SHP77 treated with DMSO at 0.1 percent for 48 hours (cell line): ENCODE measurements around the gene PTBP3.
A peak's percentile ranks its signal among the peaks of the same experiment; 100 is the strongest.
"Not testable (repeated sequence)": the region's sequence is repeated elsewhere in the genome, so short reads cannot be mapped to it uniquely, and the experiment has no call there.

ENCODE experiments used
- DNase-seq: peaks from one replicate; lab custom pipeline; 2025; lab: John Stamatoyannopoulos, UW

PTBP3 gene

GRCh38 chr9:112200711-112201110, 132.7 kb downstream of the PTBP3 start:
- no peak for DNase-seq

- no peak for DNase-seq
Observed at GRCh38 chr9:112198646-112199045, 134.8 kb downstream of the PTBP3 start.

- DNase-seq, result no peak
Observed at GRCh38 chr9:112194969-112195431, 138.4 kb downstream of the PTBP3 start.

- no peak for DNase-seq
Observed at GRCh38 chr9:112193572-112194288, 139.7 kb downstream of the PTBP3 start.

GRCh38 chr9:112190320-112190719, 143.1 kb downstream of the PTBP3 start:
- DNase-seq, result not testable (repeated sequence)

GRCh38 chr9:112188884-112189283, 144.5 kb downstream of the PTBP3 start:
- DNase-seq, result no peak

GRCh38 chr9:112187404-112187803, 146.0 kb downstream of the PTBP3 start:
- no peak for DNase-seq

- no peak for DNase-seq
Observed at GRCh38 chr9:112186695-112187094, 146.7 kb downstream of the PTBP3 start.

GRCh38 chr9:112184946-112185345, 148.5 kb downstream of the PTBP3 start:
- DNase-seq, result no peak

GRCh38 chr9:112184221-112184620, 149.2 kb downstream of the PTBP3 start:
- DNase-seq, result no peak

GRCh38 chr9:112180387-112180881, 153.0 kb downstream of the PTBP3 start:
- DNase-seq, result no peak

- no peak for DNase-seq
Observed at GRCh38 chr9:112179816-112180215, 153.6 kb downstream of the PTBP3 start.

- DNase-seq, result no peak
Observed at GRCh38 chr9:112176524-112176923, 156.9 kb downstream of the PTBP3 start.

- no peak for DNase-seq
Observed at GRCh38 chr9:112175796-112176315, 157.6 kb downstream of the PTBP3 start.

GRCh38 chr9:112174965-112175795, 158.2 kb downstream of the PTBP3 start, which contains the start of gene SUSD1:
TSS of gene SUSD1 (minus strand) at chr9:112175297. CDS start at chr9:112175235, 62 bp downstream.
- DNase-seq, result no peak

GRCh38 chr9:112174222-112174964, 159.0 kb downstream of the PTBP3 start:
- peak; percentile 31 for DNase-seq

GRCh38 chr9:112173489-112174221, 159.8 kb downstream of the PTBP3 start:
- DNase-seq, result no peak

GRCh38 chr9:112170968-112171367, 162.5 kb downstream of the PTBP3 start:
- DNase-seq, result no peak

- no peak for DNase-seq
Observed at GRCh38 chr9:112170235-112170634, 163.2 kb downstream of the PTBP3 start.

- no peak for DNase-seq
Observed at GRCh38 chr9:112169368-112169767, 164.1 kb downstream of the PTBP3 start.

GRCh38 chr9:112168197-112168596, 165.2 kb downstream of the PTBP3 start:
- DNase-seq, result no peak
